ENCODE data around the gene IGHMBP2. TPM values are rescaled to one million over a fixed set of nuclear protein-coding genes. Genes with fewer than 3 reads are reported as not detected.

Gene IGHMBP2
- total RNA-seq, 1 experiment from 2014 or later = 19.3 TPM

DNA sequence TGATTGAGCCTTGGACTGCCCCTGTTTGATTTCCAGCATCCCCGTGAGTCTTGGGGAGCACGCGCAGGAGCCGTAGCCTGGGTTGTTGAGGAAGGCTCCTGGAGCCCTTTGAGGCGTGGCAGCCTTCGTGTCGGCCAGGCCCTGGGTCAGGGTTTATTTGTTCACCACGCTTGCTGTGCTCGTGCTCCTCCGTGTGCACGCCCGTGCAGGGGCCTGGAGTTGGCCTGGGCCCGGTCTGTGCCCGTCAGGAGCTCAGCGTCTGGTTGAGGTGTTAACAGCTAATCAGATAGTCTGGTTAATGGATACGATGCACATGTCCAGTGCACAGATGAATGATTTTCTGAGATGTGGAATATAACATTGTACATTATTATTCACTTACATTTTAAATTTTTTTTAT lies 8.0 kb downstream of the IGHMBP2 start:
- intact Hi-C loops (cut with micrococcal nuclease) = no loop called here
- no peak overlapping the region for H3K4me3 ChIP-seq (replicated peaks in 1 of 2; ENCODE audit: low read depth in 1 of 2, low read length in 2 of 2)
- no peaks in the 10 kb centered on the region for H3K9me3 ChIP-seq (ENCODE audit: control insufficient read depth in 1 of 2, insufficient read depth in 1 of 2, low read depth in 1 of 2, low read length in 2 of 2)
- H3K9me2 ChIP-seq (ENCODE audit: insufficient read depth) = no peaks in the 10 kb centered on the region
- H3K36me3 ChIP-seq (ENCODE audit: control insufficient read depth in 1 of 2, insufficient read depth in 2 of 2, low read length in 2 of 2) = peaks cover 21 to 31% of the 10 kb centered on the region in 2 experiments; a peak in 3 of 4 replicates
- DNase-seq (ENCODE audit: low read depth, low spot score) (no peak), ATAC-seq (no peak)
- CTCF ChIA-PET = no interaction called here
- BruUV-seq (replicated peaks) = no TSS peak
- no peaks in the 10 kb centered on the region for H4K20me1 ChIP-seq (ENCODE audit: insufficient read depth)
- H3K9ac ChIP-seq (ENCODE audit: low read length) = no peak overlapping the region
- no peaks in the 10 kb centered on the region for H3K27me3 ChIP-seq (ENCODE audit: insufficient read depth, low read length)
- H3K4me2 ChIP-seq (ENCODE audit: low read length) = no peak overlapping the region
- H3K27ac ChIP-seq (ENCODE audit: low read depth, low read length) = no peak overlapping the region
- no peak overlapping the region for H2AFZ ChIP-seq (ENCODE audit: low read depth, low read length, poor library complexity, severe bottlenecking)
- POLR2A ChIA-PET = no interaction called here
- no peak for TF ChIP-seq CTCF (IDR thresholded peaks at IDR 0.05 in 2 of 3, conservative IDR thresholded peaks at IDR 0.05 in 1 of 3; ENCODE audit: borderline replicate concordance in 1 of 3, insufficient read depth in 1 of 3, low read depth in 2 of 3, low read length in 2 of 3)
- TF ChIP-seq POLR2A (IDR thresholded peaks at IDR 0.05; ENCODE audit: borderline replicate concordance, extremely low read depth, insufficient read depth, insufficient read length) = no peak
- TF ChIP-seq SP1 (IDR thresholded peaks at IDR 0.05; ENCODE audit: low read depth) = no peak
- TF ChIP-seq, protein P1, sequence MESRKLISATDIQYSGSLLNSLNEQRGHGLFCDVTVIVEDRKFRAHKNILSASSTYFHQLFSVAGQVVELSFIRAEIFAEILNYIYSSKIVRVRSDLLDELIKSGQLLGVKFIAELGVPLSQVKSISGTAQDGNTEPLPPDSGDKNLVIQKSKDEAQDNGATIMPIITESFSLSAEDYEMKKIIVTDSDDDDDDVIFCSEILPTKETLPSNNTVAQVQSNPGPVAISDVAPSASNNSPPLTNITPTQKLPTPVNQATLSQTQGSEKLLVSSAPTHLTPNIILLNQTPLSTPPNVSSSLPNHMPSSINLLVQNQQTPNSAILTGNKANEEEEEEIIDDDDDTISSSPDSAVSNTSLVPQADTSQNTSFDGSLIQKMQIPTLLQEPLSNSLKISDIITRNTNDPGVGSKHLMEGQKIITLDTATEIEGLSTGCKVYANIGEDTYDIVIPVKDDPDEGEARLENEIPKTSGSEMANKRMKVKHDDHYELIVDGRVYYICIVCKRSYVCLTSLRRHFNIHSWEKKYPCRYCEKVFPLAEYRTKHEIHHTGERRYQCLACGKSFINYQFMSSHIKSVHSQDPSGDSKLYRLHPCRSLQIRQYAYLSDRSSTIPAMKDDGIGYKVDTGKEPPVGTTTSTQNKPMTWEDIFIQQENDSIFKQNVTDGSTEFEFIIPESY (IDR thresholded peaks at IDR 0.05; ENCODE audit: extremely low read depth, insufficient replicate concordance, low read length) = no peak
- TF ChIP-seq ZFX (IDR thresholded peaks at IDR 0.05) = no peak
- no peak for TF ChIP-seq EGR1 (IDR thresholded peaks at IDR 0.05; ENCODE audit: low read depth)
- TF ChIP-seq ELF1 (IDR thresholded peaks at IDR 0.05; ENCODE audit: borderline replicate concordance, low read depth) = no peak
- TF ChIP-seq CBX3 (IDR thresholded peaks at IDR 0.05; ENCODE audit: low read depth) = no peak
- TF ChIP-seq POLR2AphosphoS5 (IDR thresholded peaks at IDR 0.05; ENCODE audit: low read depth, low read length) = no peak
- TF ChIP-seq EZH2phosphoT487 (IDR thresholded peaks at IDR 0.05; ENCODE audit: borderline replicate concordance) = no peak
- TF ChIP-seq EZH2 (IDR thresholded peaks at IDR 0.05) = no peak
- no peak for TF ChIP-seq ZNF274 (IDR thresholded peaks at IDR 0.05; ENCODE audit: low read depth, low read length)
- TF ChIP-seq SRF (IDR thresholded peaks at IDR 0.05; ENCODE audit: low read depth) = no peak
- TF ChIP-seq RAD21 (IDR thresholded peaks at IDR 0.05; ENCODE audit: low read depth) = no peak
- no peak for TF ChIP-seq JUND (IDR thresholded peaks at IDR 0.05)
- no peak for TF ChIP-seq SIN3A (IDR thresholded peaks at IDR 0.05; ENCODE audit: low read depth)
- TF ChIP-seq CEBPB (IDR thresholded peaks at IDR 0.05; ENCODE audit: low read depth) = no peak
- no peak for TF ChIP-seq YY1 (IDR thresholded peaks at IDR 0.05; ENCODE audit: extremely low read depth, insufficient replicate concordance, low read depth, low read length)
- TF ChIP-seq, protein P2, sequence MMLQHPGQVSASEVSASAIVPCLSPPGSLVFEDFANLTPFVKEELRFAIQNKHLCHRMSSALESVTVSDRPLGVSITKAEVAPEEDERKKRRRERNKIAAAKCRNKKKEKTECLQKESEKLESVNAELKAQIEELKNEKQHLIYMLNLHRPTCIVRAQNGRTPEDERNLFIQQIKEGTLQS (IDR thresholded peaks at IDR 0.05) = no peak
- no peak for TF ChIP-seq FOSL1 (IDR thresholded peaks at IDR 0.05; ENCODE audit: low read depth)
- H3K79me2 ChIP-seq (ENCODE audit: insufficient read depth, low read length) = peaks cover 7% of the 10 kb centered on the region; the same call in 1 of the 2 replicates
- RAD21 ChIA-PET (ENCODE audit: low non-redundant PET in 1 of 2, low total read pairs in 2 of 2, uncharacterized antibody in 2 of 2, unreplicated experiment in 2 of 2) = no interaction called here
- no peaks in the 10 kb centered on the region for H3K4me1 ChIP-seq (ENCODE audit: control insufficient read depth in 1 of 2, insufficient read depth in 2 of 2, low read length in 2 of 2)

Data from HCT116 (cell line).